ENCODE data around the gene PTPN7.
"Not testable (repeated sequence)": the region's sequence is repeated elsewhere in the genome, so short reads cannot be mapped to it uniquely, and the experiment has no call there.

PTPN7 gene

GRCh38 chr1:202189001-202189790 is 28.8 kb upstream of the PTPN7 start:
- DNase-seq: peak; percentile 55

GRCh38 chr1:202187697-202188407 is 27.4 kb upstream of the PTPN7 start:
- no peak for DNase-seq

- no peak for DNase-seq
Observed at GRCh38 chr1:202187041-202187671, 26.8 kb upstream of the PTPN7 start.

- DNase-seq: no peak
Observed at GRCh38 chr1:202186327-202186726, 25.9 kb upstream of the PTPN7 start.

- DNase-seq: peak; percentile 82
Observed at GRCh38 chr1:202184750-202185460, 24.5 kb upstream of the PTPN7 start.

- no peak for DNase-seq
Observed at GRCh38 chr1:202182040-202182877, 21.9 kb upstream of the PTPN7 start.

- DNase-seq: no peak
Observed at GRCh38 chr1:202181586-202181985, 21.2 kb upstream of the PTPN7 start.

GRCh38 chr1:202180751-202181139 is 20.3 kb upstream of the PTPN7 start:
- DNase-seq: not testable (repeated sequence)

- no peak for DNase-seq
Observed at GRCh38 chr1:202179828-202180750, 19.7 kb upstream of the PTPN7 start.

- no peak for DNase-seq
Observed at GRCh38 chr1:202176949-202177927, 16.8 kb upstream of the PTPN7 start.

- no peak for DNase-seq
Observed at GRCh38 chr1:202173993-202174392, 13.6 kb upstream of the PTPN7 start.

GRCh38 chr1:202172015-202172355 is 11.6 kb upstream of the PTPN7 start:
- DNase-seq: no peak

GRCh38 chr1:202171292-202172014 is 11.1 kb upstream of the PTPN7 start:
- DNase-seq: no peak

GRCh38 chr1:202170726-202171125 is 10.3 kb upstream of the PTPN7 start:
- DNase-seq: no peak

GRCh38 chr1:202168861-202169260 is 8.5 kb upstream of the PTPN7 start:
- no peak for DNase-seq

GRCh38 chr1:202167708-202168415 is 7.5 kb upstream of the PTPN7 start:
- no peak for DNase-seq

GRCh38 chr1:202167054-202167453 is 6.7 kb upstream of the PTPN7 start:
- not testable (repeated sequence) for DNase-seq

Measured in T1000 (cell line).